Panc1 (cell line): Measurements from ENCODE around the gene RBMS3. TPM values are rescaled to one million over a fixed set of nuclear protein-coding genes. Genes with fewer than 3 reads are reported as not detected.

ENCODE experiments used
- ATAC-seq: fragments of 200-7000 bp; cut with Tn5 transposase; 2 replicates; pipeline ENCODE4 v1.9.1; 2020; ENCODE audit warnings: mild to moderate bottlenecking, moderate library complexity
- BruUV-seq: library from RNA; stranded (reverse); fragments of 400-500 nt; replicated peaks from 2 replicates; lab custom pipeline; 2021; lab: Mats Ljungman, UMichigan
- CTCF ChIA-PET: fragments of 300-600 bp; sonication (Branson Sonifier 250); formaldehyde crosslinking; loops from one replicate; lab custom pipeline; 2022; ENCODE audit warnings: antibody characterized with exemption; lab: Charles Lee
- POLR2A ChIA-PET: fragments of 300-600 bp; sonication (Branson Sonifier 250); formaldehyde crosslinking; loops from one replicate; lab custom pipeline; 2022; ENCODE audit warnings: antibody characterized with exemption; lab: Charles Lee
- DNase-seq: peaks from one replicate; pipeline ENCODE4 v3.0.0-alpha.2; 2010; ENCODE audit warnings: low read depth, low spot score
- H3K27ac ChIP-seq: 2 replicates; pipeline ENCODE4 v1.5.1; 2011; ENCODE audit warnings: mild to moderate bottlenecking, low read length, inconsistent platforms
- H3K27me3 ChIP-seq: fragments of 200-500 bp; sonication (Bioruptor generic); 2 replicates; pipeline ENCODE4 v1.6.0; 2014; ENCODE audit warnings: low read length, inconsistent platforms; ENCODE audit not compliant: control insufficient read depth, insufficient read depth
- H3K36me3 ChIP-seq: fragments of 200-500 bp; sonication (Bioruptor generic); 2 replicates; pipeline ENCODE4 v1.5.1; 2014; ENCODE audit warnings: inconsistent platforms, mild to moderate bottlenecking, low read length, moderate library complexity; ENCODE audit not compliant: control insufficient read depth, insufficient read depth
- H3K4me1 ChIP-seq: 2 replicates; pipeline ENCODE4 v1.5.1; 2011; ENCODE audit warnings: inconsistent platforms, mild to moderate bottlenecking, low read length, moderate library complexity; ENCODE audit not compliant: control insufficient read depth, insufficient read depth
- H3K4me3 ChIP-seq, 2 experiments: 2 replicates each; pipeline ENCODE4 v1.5.1; 2011 to 2012; ENCODE audit warnings: low read depth in 2 of 2, low read length in 2 of 2, mild to moderate bottlenecking in 2 of 2, inconsistent platforms in 1 of 2, moderate library complexity in 1 of 2
- H3K9me3 ChIP-seq: fragments of 200-500 bp; sonication (Bioruptor generic); 2 replicates; pipeline ENCODE4 v1.5.1; 2014; ENCODE audit warnings: low read depth, mild to moderate bottlenecking, inconsistent platforms, low read length, moderate library complexity; ENCODE audit not compliant: control insufficient read depth, insufficient read depth
- POLR2AphosphoS5 ChIP-seq: IDR thresholded peaks from 2 replicates; pipeline ENCODE4 v1.6.1; 2012; ENCODE audit warnings: mild to moderate bottlenecking, low read depth, low read length, moderate library complexity
- SIN3A ChIP-seq: IDR thresholded peaks from 2 replicates; pipeline ENCODE4 v1.6.1; 2012; ENCODE audit warnings: low read depth, mild to moderate bottlenecking, low read length, moderate library complexity, borderline replicate concordance; ENCODE audit not compliant: insufficient read depth
- TCF7L2 ChIP-seq: IDR thresholded peaks from 2 replicates; pipeline ENCODE4 v1.6.1; 2011; ENCODE audit warnings: mild to moderate bottlenecking, low read depth, low read length, inconsistent platforms
- in situ Hi-C: cut with HindIII; loops from 2 replicates; pipeline ENCODE4 v1.10.0; 2016; ENCODE audit warnings: low sequenced_read_pairs, low pct_unique_long_range_greater_than_20kb
- intact Hi-C: fragments of 100-400 bp; cut with micrococcal nuclease; formaldehyde crosslinking; loops from one replicate; pipeline ENCODE4 v1.10.0; 2022; ENCODE audit not compliant: unreplicated experiment
- total RNA-seq: library from RNA; stranded (reverse); gene quantifications from one replicate; pipeline ENCODE4 v1.2.1, GENCODE V29; 2021; ENCODE audit not compliant: unreplicated experiment
- TF ChIP-seq, protein P1 (sequence below), 2 experiments: IDR thresholded peaks; 2 replicates each; pipeline ENCODE4 v1.6.1; 2011 to 2012; ENCODE audit warnings: low read depth in 2 of 2, control low read depth in 1 of 2, low read length in 1 of 2, mild to moderate bottlenecking in 1 of 2, moderate library complexity in 1 of 2; ENCODE audit not compliant: insufficient read depth in 1 of 2
- TF ChIP-seq, protein P2 (sequence below): fragments of 450-650 bp; IDR thresholded peaks from 2 replicates; pipeline ENCODE4 v1.5.1; 2017; ENCODE audit warnings: mild to moderate bottlenecking

The RBMS3 gene
- total RNA-seq, 1 experiment from 2014 or later: 1.1 TPM

GRCh38 chr3:29554566-29554965 is 273.7 kb downstream of the RBMS3 start:
- no peak overlapping the region for H3K27ac ChIP-seq
- H3K4me3 ChIP-seq: no peak overlapping the region
- no TSS peak for BruUV-seq
- no peaks in the 10 kb centered on the region for H3K27me3 ChIP-seq
- ChIA-PET CTCF (no interaction called here), POLR2A (no interaction called here)
- intact Hi-C loops (no loop called here), in situ Hi-C loops (no loop called here)
- no peak for DNase-seq
- H3K9me3 ChIP-seq: no peaks in the 10 kb centered on the region
- H3K4me1 ChIP-seq: no peaks in the 10 kb centered on the region
- TF ChIP-seq, protein P1, sequence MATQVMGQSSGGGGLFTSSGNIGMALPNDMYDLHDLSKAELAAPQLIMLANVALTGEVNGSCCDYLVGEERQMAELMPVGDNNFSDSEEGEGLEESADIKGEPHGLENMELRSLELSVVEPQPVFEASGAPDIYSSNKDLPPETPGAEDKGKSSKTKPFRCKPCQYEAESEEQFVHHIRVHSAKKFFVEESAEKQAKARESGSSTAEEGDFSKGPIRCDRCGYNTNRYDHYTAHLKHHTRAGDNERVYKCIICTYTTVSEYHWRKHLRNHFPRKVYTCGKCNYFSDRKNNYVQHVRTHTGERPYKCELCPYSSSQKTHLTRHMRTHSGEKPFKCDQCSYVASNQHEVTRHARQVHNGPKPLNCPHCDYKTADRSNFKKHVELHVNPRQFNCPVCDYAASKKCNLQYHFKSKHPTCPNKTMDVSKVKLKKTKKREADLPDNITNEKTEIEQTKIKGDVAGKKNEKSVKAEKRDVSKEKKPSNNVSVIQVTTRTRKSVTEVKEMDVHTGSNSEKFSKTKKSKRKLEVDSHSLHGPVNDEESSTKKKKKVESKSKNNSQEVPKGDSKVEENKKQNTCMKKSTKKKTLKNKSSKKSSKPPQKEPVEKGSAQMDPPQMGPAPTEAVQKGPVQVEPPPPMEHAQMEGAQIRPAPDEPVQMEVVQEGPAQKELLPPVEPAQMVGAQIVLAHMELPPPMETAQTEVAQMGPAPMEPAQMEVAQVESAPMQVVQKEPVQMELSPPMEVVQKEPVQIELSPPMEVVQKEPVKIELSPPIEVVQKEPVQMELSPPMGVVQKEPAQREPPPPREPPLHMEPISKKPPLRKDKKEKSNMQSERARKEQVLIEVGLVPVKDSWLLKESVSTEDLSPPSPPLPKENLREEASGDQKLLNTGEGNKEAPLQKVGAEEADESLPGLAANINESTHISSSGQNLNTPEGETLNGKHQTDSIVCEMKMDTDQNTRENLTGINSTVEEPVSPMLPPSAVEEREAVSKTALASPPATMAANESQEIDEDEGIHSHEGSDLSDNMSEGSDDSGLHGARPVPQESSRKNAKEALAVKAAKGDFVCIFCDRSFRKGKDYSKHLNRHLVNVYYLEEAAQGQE (IDR thresholded peaks at IDR 0.05; ENCODE audit: insufficient read depth in 1 of 2, low read depth in 2 of 2, low read length in 1 of 2): no peak
- TF ChIP-seq TCF7L2 (no peak), SIN3A (no peak), POLR2AphosphoS5 (no peak)
- TF ChIP-seq, protein P2, sequence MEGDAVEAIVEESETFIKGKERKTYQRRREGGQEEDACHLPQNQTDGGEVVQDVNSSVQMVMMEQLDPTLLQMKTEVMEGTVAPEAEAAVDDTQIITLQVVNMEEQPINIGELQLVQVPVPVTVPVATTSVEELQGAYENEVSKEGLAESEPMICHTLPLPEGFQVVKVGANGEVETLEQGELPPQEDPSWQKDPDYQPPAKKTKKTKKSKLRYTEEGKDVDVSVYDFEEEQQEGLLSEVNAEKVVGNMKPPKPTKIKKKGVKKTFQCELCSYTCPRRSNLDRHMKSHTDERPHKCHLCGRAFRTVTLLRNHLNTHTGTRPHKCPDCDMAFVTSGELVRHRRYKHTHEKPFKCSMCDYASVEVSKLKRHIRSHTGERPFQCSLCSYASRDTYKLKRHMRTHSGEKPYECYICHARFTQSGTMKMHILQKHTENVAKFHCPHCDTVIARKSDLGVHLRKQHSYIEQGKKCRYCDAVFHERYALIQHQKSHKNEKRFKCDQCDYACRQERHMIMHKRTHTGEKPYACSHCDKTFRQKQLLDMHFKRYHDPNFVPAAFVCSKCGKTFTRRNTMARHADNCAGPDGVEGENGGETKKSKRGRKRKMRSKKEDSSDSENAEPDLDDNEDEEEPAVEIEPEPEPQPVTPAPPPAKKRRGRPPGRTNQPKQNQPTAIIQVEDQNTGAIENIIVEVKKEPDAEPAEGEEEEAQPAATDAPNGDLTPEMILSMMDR: no peak
- H3K36me3 ChIP-seq: no peaks in the 10 kb centered on the region
- ATAC-seq: no peak

GRCh38 chr3:29555590-29555989 is 274.7 kb downstream of the RBMS3 start:
- intact Hi-C loops (no loop called here), in situ Hi-C loops (no loop called here)
- Histone ChIP-seq H3K9me3 (no peaks in the 10 kb centered on the region), H3K4me3 (no peak overlapping the region), H3K27me3 (no peaks in the 10 kb centered on the region), H3K4me1 (no peaks in the 10 kb centered on the region), H3K36me3 (no peaks in the 10 kb centered on the region), H3K27ac (no peak overlapping the region)
- BruUV-seq: no TSS peak
- no peak for DNase-seq
- ATAC-seq: no peak
- ChIA-PET POLR2A (no interaction called here), CTCF (no interaction called here)
- TF ChIP-seq SIN3A: no peak
- no peak for TF ChIP-seq TCF7L2
- TF ChIP-seq, protein P1 (IDR thresholded peaks at IDR 0.05; ENCODE audit: insufficient read depth in 1 of 2, low read depth in 2 of 2, low read length in 1 of 2): no peak
- TF ChIP-seq POLR2AphosphoS5: no peak
- TF ChIP-seq, protein P2: no peak
